H1 (cell line): Measurements from ENCODE around the gene SPATA13. TPM values are rescaled to one million over a fixed set of nuclear protein-coding genes. Genes with fewer than 3 reads are reported as not detected.

Experiments used
- ATF2 ChIP-seq: IDR thresholded peaks from 2 replicates; pipeline ENCODE4 v1.6.1; 2012; ENCODE audit warnings: low read length, inconsistent platforms
- CBX5 ChIP-seq: fragments of 300-800, 300-1000 bp; sonication (generic); IDR thresholded peaks from 2 replicates; pipeline ENCODE4 v1.7.1; 2016; ENCODE audit warnings: antibody characterized with exemption, low read length, low read depth
- CEBPB ChIP-seq: IDR thresholded peaks from 2 replicates; pipeline ENCODE4 v1.6.1; 2012; ENCODE audit warnings: low read depth, low read length
- CTCF ChIP-seq, 3 experiments: IDR thresholded peaks; 1 replicate in 2 of 3; 2 replicates in 1 of 3; pipeline versions ENCODE4 v1.5.1 to v1.6.1; 2011; ENCODE audit warnings: low read length in 3 of 3, mild to moderate bottlenecking in 3 of 3, inconsistent platforms in 2 of 3, low read depth in 1 of 3, moderate library complexity in 1 of 3; ENCODE audit not compliant: insufficient read depth in 1 of 3; ENCODE audit errors: control extremely low read depth in 1 of 3
- TCF12 ChIP-seq: IDR thresholded peaks from 2 replicates; pipeline ENCODE4 v1.6.1; 2011; ENCODE audit warnings: low read depth, mild to moderate bottlenecking, low read length
- TEAD4 ChIP-seq: IDR thresholded peaks from 2 replicates; pipeline ENCODE4 v1.6.1; 2012; ENCODE audit warnings: low read depth, low read length, inconsistent platforms, mixed read lengths
- ZNF274 ChIP-seq: IDR thresholded peaks from 2 replicates; pipeline ENCODE4 v1.7.0; 2012; ENCODE audit warnings: low read length, borderline replicate concordance; ENCODE audit errors: extremely low read depth
- polyA plus RNA-seq, 7 experiments: library from polyadenylated mRNA; depleted of rRNA in 3 of 7; stranded (reverse) in 5 of 7; unstranded in 2 of 7; fragments of >200 nt in 5 of 7; fragments of 200-250 nt in 2 of 7; gene quantifications; 1 replicate in 5 of 7; 2 replicates in 1 of 7; 4 replicates in 1 of 7; pipeline versions ENCODE4 v1.2.1 to v1.2.3, GENCODE V29; 2011 to 2013; ENCODE audit warnings: missing spikeins in 2 of 7, mixed read lengths in 2 of 7
- total RNA-seq: library from RNA; stranded (reverse); fragmentation: NEBNext Ultra II Directional; extraction: Animal tissue kit (Norgen Biotek cat#: 25700); gene quantifications from 2 replicates; pipeline ENCODE4 v1.2.1, GENCODE V29; 2021

Gene SPATA13
- total and polyA plus RNA-seq, 2 of the 8 experiments (the other 6 are each of a cell fraction or from before 2014, with no cell fraction given): 12.6 to 30.9 TPM

GRCh38 chr13:24272452-24273161 lies 112.1 kb downstream of the SPATA13 start (continued):
- TF ChIP-seq CTCF (IDR thresholded peaks at IDR 0.05; ENCODE audit: control extremely low read depth in 1 of 3, insufficient read depth in 1 of 3, low read depth in 1 of 3, low read length in 3 of 3): no peak
- no peak for TF ChIP-seq CEBPB
- TF ChIP-seq TEAD4: no peak
- no peak for TF ChIP-seq CBX5
- TF ChIP-seq ZNF274: no peak
- TF ChIP-seq ATF2: no peak
- TF ChIP-seq TCF12: no peak
